Smooth muscle cell (in vitro differentiated cells): ENCODE results near the gene DENND1B. TPM values are rescaled to one million over a fixed set of nuclear protein-coding genes. Genes with fewer than 3 reads are reported as not detected.
"Not testable (repeated sequence)": the region's sequence is repeated elsewhere in the genome, so short reads cannot be mapped to it uniquely, and the experiment has no call there.

Experiments used
- DNase-seq: peaks from one replicate; lab custom pipeline; 2025; ENCODE audit not compliant: unreplicated experiment; lab: John Stamatoyannopoulos, UW
- H2AFZ ChIP-seq: fragments of 200-600 bp; sonication (generic); 2 replicates; pipeline ENCODE4 v1.6.0; 2016; ENCODE audit warnings: antibody characterized with exemption, low read depth, mild to moderate bottlenecking
- H3F3A ChIP-seq: fragments of 200-600 bp; sonication (generic); 2 replicates; pipeline ENCODE4 v1.6.0; 2017; ENCODE audit warnings: antibody characterized with exemption, low read depth
- H3K27ac ChIP-seq: fragments of 200-600 bp; sonication (generic); 2 replicates; pipeline ENCODE4 v1.5.1; 2016; ENCODE audit warnings: low read depth, mild to moderate bottlenecking
- H3K27me3 ChIP-seq: fragments of 200-600 bp; sonication (generic); 2 replicates; pipeline ENCODE4 v1.6.1; 2016; ENCODE audit warnings: low read depth, mild to moderate bottlenecking
- H3K36me3 ChIP-seq: fragments of 200-600 bp; sonication (generic); 2 replicates; pipeline ENCODE4 v1.5.1; 2016; ENCODE audit warnings: low read depth
- H3K4me1 ChIP-seq: fragments of 200-600 bp; sonication (generic); 2 replicates; pipeline ENCODE4 v1.5.1; 2016; ENCODE audit warnings: low read depth
- H3K4me2 ChIP-seq: fragments of 200-600 bp; sonication (generic); 2 replicates; pipeline ENCODE4 v1.6.0; 2016; ENCODE audit warnings: mild to moderate bottlenecking
- H3K4me3 ChIP-seq: fragments of 200-600 bp; sonication (generic); 2 replicates; pipeline ENCODE4 v1.5.1; 2016; ENCODE audit warnings: mild to moderate bottlenecking
- H3K79me2 ChIP-seq: fragments of 200-600 bp; sonication (generic); 2 replicates; pipeline ENCODE4 v1.6.0; 2016; ENCODE audit warnings: low read depth, mild to moderate bottlenecking
- H3K9ac ChIP-seq: fragments of 200-600 bp; sonication (generic); 2 replicates; pipeline ENCODE4 v1.6.0; 2016; ENCODE audit warnings: low read depth
- H3K9me3 ChIP-seq: fragments of 200-600 bp; sonication (generic); replicated peaks from 2 replicates; pipeline ENCODE4 v1.5.1; 2016; ENCODE audit warnings: low read depth
- H4K20me1 ChIP-seq: fragments of 200-600 bp; sonication (generic); 2 replicates; pipeline ENCODE4 v1.6.0; 2016; ENCODE audit warnings: low read depth
- CTCF ChIP-seq: fragments of 200-600 bp; sonication (generic); IDR thresholded peaks from 2 replicates; pipeline ENCODE4 v1.5.1; 2017; ENCODE audit warnings: borderline replicate concordance, mild to moderate bottlenecking, antibody characterized with exemption; ENCODE audit not compliant: insufficient read depth, poor library complexity, severe bottlenecking
- WGBS: methylation state at CpG from one replicate; pipeline ENCODE4 v1.1.7; 2016; ENCODE audit warnings: low lambda C conversion rate; 5-methylcytosine and 5-hydroxymethylcytosine counted together
- polyA plus RNA-seq: library from polyadenylated mRNA; unstranded; fragments of >200 nt; fragmentation: Nextera tagmentation; extraction: Ambion mirVana; gene quantifications from 2 replicates; pipeline ENCODE4 v1.2.1, GENCODE V29; 2016
- total RNA-seq: library from RNA; depleted of rRNA; stranded (reverse); fragments of >200 nt; gene quantifications from 2 replicates; pipeline ENCODE4 v1.2.3, GENCODE V29; 2014

The DENND1B gene
- total and polyA plus RNA-seq, 2 experiments from 2014 or later, result 7.5 to 22.0 TPM

- H3K9ac ChIP-seq, result no peak overlapping the region
- no peak overlapping the region for H3K27ac ChIP-seq
- H2AFZ ChIP-seq, result no peak overlapping the region
- no peak overlapping the region for H3K4me2 ChIP-seq
- H3K27me3 ChIP-seq, result no peaks in the 10 kb centered on the region
- no peak for DNase-seq
- H3K9me3 ChIP-seq, result no peaks in the 10 kb centered on the region
- no peak for TF ChIP-seq CTCF
- no peaks in the 10 kb centered on the region for H3F3A ChIP-seq
- no peaks in the 10 kb centered on the region for H3K36me3 ChIP-seq
- no peak overlapping the region for H3K4me3 ChIP-seq
- peaks cover 3% of the 10 kb centered on the region for H4K20me1 ChIP-seq
- 97% methylated on average over 1 of the region's 1 CpG for WGBS
- H3K4me1 ChIP-seq, result no peaks in the 10 kb centered on the region
- peaks cover 4% of the 10 kb centered on the region for H3K79me2 ChIP-seq
Observed at GRCh38 chr1:197706601-197707000, 68.7 kb downstream of the DENND1B start.

GRCh38 chr1:197705941-197706340 is 69.3 kb downstream of the DENND1B start:
- Histone ChIP-seq H3K27me3 (no peaks in the 10 kb centered on the region), H3K9me3 (no peaks in the 10 kb centered on the region), H4K20me1 (peaks cover 3% of the 10 kb centered on the region), H3K4me2 (no peak overlapping the region), H3K79me2 (peaks cover 4% of the 10 kb centered on the region), H3K4me1 (no peaks in the 10 kb centered on the region), H3K4me3 (no peak overlapping the region), H3K36me3 (no peaks in the 10 kb centered on the region), H3K9ac (no peak overlapping the region), H3K27ac (no peak overlapping the region), H3F3A (no peaks in the 10 kb centered on the region), H2AFZ (no peak overlapping the region)
- TF ChIP-seq CTCF, result no peak
- WGBS, result over 99% methylated on average over 3 of the region's 3 CpGs
- DNase-seq, result no peak

GRCh38 chr1:197700688-197701087 is 74.6 kb downstream of the DENND1B start:
- H3K27me3 ChIP-seq, H3K4me3 ChIP-seq, H3K9ac ChIP-seq, H3K27ac ChIP-seq, H3F3A ChIP-seq, DNase-seq, H3K36me3 ChIP-seq, H3K4me2 ChIP-seq, H3K4me1 ChIP-seq, H3K9me3 ChIP-seq, H2AFZ ChIP-seq: not testable (repeated sequence)
- peaks cover 11% of the 10 kb centered on the region for H3K79me2 ChIP-seq
- peaks cover 24% of the 10 kb centered on the region for H4K20me1 ChIP-seq
- 77% methylated on average over 4 of the region's 4 CpGs for WGBS

- TF ChIP-seq CTCF, result no peak
- no peaks in the 10 kb centered on the region for H3K9me3 ChIP-seq
- H2AFZ ChIP-seq, result no peak overlapping the region
- H3F3A ChIP-seq, result no peaks in the 10 kb centered on the region
- DNase-seq, result no peak
- H4K20me1 ChIP-seq, result peaks cover 38% of the 10 kb centered on the region
- H3K4me3 ChIP-seq, result no peak overlapping the region
- no peaks in the 10 kb centered on the region for H3K36me3 ChIP-seq
- H3K9ac ChIP-seq, result no peak overlapping the region
- H3K4me1 ChIP-seq, result no peaks in the 10 kb centered on the region
- H3K79me2 ChIP-seq, result peaks cover 20% of the 10 kb centered on the region
- 85% methylated on average over 2 of the region's 2 CpGs for WGBS
- H3K27me3 ChIP-seq, result no peaks in the 10 kb centered on the region
- no peak overlapping the region for H3K27ac ChIP-seq
- no peak overlapping the region for H3K4me2 ChIP-seq
Observed at GRCh38 chr1:197696372-197696771, 78.9 kb downstream of the DENND1B start.
